IMR-90 (cell line): ENCODE data around the gene ISCU.

Source experiments
- CEBPB ChIP-seq: IDR thresholded peaks from 2 replicates; pipeline ENCODE4 v1.6.1; 2012; ENCODE audit warnings: low read depth, low read length, improper control_type of control experiment
- CTCF ChIP-seq: conservative IDR thresholded peaks from 2 replicates; pipeline ENCODE4 v1.5.1; 2012; ENCODE audit warnings: mild to moderate bottlenecking, low read depth, low read length, improper control_type of control experiment
- ELK1 ChIP-seq: fragments of 150-350 bp; IDR thresholded peaks from 2 replicates; pipeline ENCODE4 v1.6.1; 2016; ENCODE audit warnings: low read depth, mild to moderate bottlenecking, low read length, moderate library complexity, borderline replicate concordance
- MXI1 ChIP-seq: IDR thresholded peaks from 2 replicates; pipeline ENCODE4 v1.6.1; 2012; ENCODE audit warnings: low read depth, mild to moderate bottlenecking, low read length, moderate library complexity, borderline replicate concordance
- NFE2L2 ChIP-seq: fragments of 150-350 bp; IDR thresholded peaks from 2 replicates; pipeline ENCODE4 v1.6.1; 2016; ENCODE audit warnings: low read depth, mild to moderate bottlenecking, low read length
- POLR2A ChIP-seq: IDR thresholded peaks from 2 replicates; pipeline ENCODE4 v1.6.1; 2012; ENCODE audit warnings: mild to moderate bottlenecking, low read depth, low read length
- RAD21 ChIP-seq: IDR thresholded peaks from 2 replicates; pipeline ENCODE4 v1.6.1; 2012; ENCODE audit warnings: low read length, improper control_type of control experiment
- RCOR1 ChIP-seq: IDR thresholded peaks from 2 replicates; pipeline ENCODE4 v1.6.1; 2012; ENCODE audit warnings: mild to moderate bottlenecking, low read length, improper control_type of control experiment; ENCODE audit not compliant: insufficient replicate concordance
- RFX5 ChIP-seq: IDR thresholded peaks from 2 replicates; pipeline ENCODE4 v1.8.0; 2012; ENCODE audit warnings: low read depth, mild to moderate bottlenecking, low read length, moderate library complexity

- no peak for TF ChIP-seq POLR2A
- TF ChIP-seq CTCF, result no peak
- TF ChIP-seq RAD21, result no peak
- TF ChIP-seq MXI1, result no peak
- TF ChIP-seq CEBPB, result no peak
- TF ChIP-seq ELK1, result no peak
- TF ChIP-seq RCOR1, result no peak
- no peak for TF ChIP-seq RFX5
- no peak for TF ChIP-seq NFE2L2
Measured at GRCh38 chr12:108594323-108594903, 32.0 kb downstream of the ISCU start.
